ENCODE results near the gene CLIP1. TPM values are rescaled to one million over a fixed set of nuclear protein-coding genes. Genes with fewer than 3 reads are reported as not detected.

Gene CLIP1
- total and polyA plus RNA-seq, 9 donors: 16.2 to 71.5 (median 37.8) TPM

DNA sequence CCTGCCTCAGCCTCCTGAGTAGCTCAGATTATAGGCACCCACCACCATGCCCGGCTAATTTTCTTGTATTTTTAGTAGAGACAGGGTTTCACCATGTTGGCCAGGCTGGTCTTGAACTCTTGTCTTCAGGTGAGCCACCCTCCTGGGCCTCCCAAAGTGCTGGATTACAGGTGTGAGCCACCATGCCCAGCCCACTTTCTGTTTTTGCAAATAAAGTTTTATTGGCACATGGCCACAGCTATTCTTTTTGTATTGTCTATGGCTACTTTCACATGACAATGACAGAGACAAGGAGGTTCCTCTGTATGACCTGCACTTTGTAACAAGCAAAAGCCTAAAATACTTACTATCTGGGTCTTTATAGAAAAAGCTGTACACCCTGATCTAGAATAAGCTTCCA lies 176.9 kb downstream of the CLIP1 start:
- intact Hi-C loops (cut with DNase I): no loop called here
- no peak overlapping the region for H3K27ac ChIP-seq
- DNase-seq: no peak
- H3K4me3 ChIP-seq: no peak overlapping the region
- 93 to 98% (median 97%) methylated on average over 1 of the region's 1 CpG for WGBS, 3 donors
- no peaks in the 10 kb centered on the region for H3K9me3 ChIP-seq
- no peaks in the 10 kb centered on the region for H3K4me1 ChIP-seq (ENCODE audit: insufficient read depth)
- H3K27me3 ChIP-seq: no peaks in the 10 kb centered on the region
- TF ChIP-seq EP300 (IDR thresholded peaks at IDR 0.05) (no peak), POLR2A (IDR thresholded peaks at IDR 0.05) (no peak)
- TF ChIP-seq, protein P1, sequence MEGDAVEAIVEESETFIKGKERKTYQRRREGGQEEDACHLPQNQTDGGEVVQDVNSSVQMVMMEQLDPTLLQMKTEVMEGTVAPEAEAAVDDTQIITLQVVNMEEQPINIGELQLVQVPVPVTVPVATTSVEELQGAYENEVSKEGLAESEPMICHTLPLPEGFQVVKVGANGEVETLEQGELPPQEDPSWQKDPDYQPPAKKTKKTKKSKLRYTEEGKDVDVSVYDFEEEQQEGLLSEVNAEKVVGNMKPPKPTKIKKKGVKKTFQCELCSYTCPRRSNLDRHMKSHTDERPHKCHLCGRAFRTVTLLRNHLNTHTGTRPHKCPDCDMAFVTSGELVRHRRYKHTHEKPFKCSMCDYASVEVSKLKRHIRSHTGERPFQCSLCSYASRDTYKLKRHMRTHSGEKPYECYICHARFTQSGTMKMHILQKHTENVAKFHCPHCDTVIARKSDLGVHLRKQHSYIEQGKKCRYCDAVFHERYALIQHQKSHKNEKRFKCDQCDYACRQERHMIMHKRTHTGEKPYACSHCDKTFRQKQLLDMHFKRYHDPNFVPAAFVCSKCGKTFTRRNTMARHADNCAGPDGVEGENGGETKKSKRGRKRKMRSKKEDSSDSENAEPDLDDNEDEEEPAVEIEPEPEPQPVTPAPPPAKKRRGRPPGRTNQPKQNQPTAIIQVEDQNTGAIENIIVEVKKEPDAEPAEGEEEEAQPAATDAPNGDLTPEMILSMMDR (IDR thresholded peaks at IDR 0.05): no peak
- no peaks in the 10 kb centered on the region for H3K36me3 ChIP-seq

DNA sequence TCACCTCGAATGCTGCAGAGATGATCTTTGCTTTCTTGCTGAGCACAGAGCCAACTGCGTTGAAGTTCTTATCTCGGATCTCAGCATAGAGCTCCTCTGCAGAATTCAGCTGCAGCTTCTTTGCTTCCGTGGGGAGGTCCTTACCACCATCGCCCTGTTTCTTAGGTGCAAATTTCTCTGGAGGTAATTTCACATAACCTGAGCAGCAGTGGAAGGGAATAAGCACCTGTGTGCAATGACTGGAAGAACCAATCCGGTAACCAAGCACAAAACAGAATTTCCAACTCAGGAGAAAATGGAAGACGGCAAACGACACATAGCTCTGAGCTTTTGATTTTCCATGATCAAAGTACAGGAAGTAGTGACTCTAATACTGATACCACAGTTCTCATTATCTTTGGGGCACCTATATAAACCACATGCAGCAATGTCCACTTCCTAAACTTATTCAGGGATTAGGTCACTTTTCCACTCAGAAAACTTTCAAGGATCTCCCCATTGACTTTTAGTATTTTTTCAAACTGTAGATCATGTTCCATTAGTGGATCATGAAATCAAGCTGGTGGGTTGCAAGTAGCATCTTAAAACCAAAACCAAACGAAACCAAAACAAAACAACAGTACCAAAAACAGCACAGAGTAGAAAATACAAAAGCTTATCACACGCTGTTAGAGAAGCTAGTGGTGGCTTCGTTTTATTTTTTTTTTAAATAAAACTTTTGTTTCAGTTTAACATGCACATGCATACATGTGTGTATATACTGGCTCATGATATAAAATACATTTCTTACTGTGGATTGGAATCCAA lies 177.7 kb downstream of the CLIP1 start:
- no peaks in the 10 kb centered on the region for H3K27me3 ChIP-seq
- H3K4me3 ChIP-seq: no peak overlapping the region
- no peaks in the 10 kb centered on the region for H3K9me3 ChIP-seq
- no peak for TF ChIP-seq EP300 (IDR thresholded peaks at IDR 0.05)
- TF ChIP-seq POLR2A (IDR thresholded peaks at IDR 0.05): no peak
- TF ChIP-seq, protein P1 (IDR thresholded peaks at IDR 0.05): no peak
- no peaks in the 10 kb centered on the region for H3K4me1 ChIP-seq (ENCODE audit: insufficient read depth)
- H3K36me3 ChIP-seq: no peaks in the 10 kb centered on the region
- WGBS, 3 donors: 73 to 83% (median 76%) methylated on average over 11 of the region's 11 CpGs
- intact Hi-C loops (cut with DNase I): no loop called here
- DNase-seq: no peak
- H3K27ac ChIP-seq: no peak overlapping the region

DNA sequence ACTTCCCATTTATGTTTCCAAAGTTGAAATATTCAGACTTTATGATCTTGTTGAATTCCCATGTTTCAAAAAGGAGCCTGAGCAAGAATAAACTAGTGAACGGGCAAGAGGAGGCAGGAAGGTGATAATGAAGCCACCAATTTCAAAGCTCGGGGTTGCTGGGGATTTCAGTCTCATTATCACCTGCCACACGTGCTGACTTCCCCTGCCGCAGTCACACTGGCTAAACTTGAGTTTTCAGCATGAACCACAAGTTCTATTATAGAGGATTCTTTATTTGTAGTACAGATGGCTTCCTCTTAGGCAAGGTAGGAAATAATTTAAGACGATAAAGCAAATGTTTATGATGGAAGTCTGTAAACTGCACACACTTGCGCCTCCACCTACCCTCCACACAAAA lies 178.5 kb downstream of the CLIP1 start:
- WGBS, 3 donors: 84 to 88% (median 86%) methylated on average over 6 of the region's 6 CpGs
- Histone ChIP-seq H3K4me1 (ENCODE audit: insufficient read depth) (no peaks in the 10 kb centered on the region), H3K36me3 (no peaks in the 10 kb centered on the region), H3K4me3 (no peak overlapping the region), H3K27ac (no peak overlapping the region), H3K9me3 (no peaks in the 10 kb centered on the region), H3K27me3 (no peaks in the 10 kb centered on the region)
- intact Hi-C loops (cut with DNase I): no loop called here
- no peak for TF ChIP-seq EP300 (IDR thresholded peaks at IDR 0.05)
- TF ChIP-seq, protein P1 (IDR thresholded peaks at IDR 0.05): no peak
- no peak for TF ChIP-seq POLR2A (IDR thresholded peaks at IDR 0.05)
- DNase-seq: no peak

DNA sequence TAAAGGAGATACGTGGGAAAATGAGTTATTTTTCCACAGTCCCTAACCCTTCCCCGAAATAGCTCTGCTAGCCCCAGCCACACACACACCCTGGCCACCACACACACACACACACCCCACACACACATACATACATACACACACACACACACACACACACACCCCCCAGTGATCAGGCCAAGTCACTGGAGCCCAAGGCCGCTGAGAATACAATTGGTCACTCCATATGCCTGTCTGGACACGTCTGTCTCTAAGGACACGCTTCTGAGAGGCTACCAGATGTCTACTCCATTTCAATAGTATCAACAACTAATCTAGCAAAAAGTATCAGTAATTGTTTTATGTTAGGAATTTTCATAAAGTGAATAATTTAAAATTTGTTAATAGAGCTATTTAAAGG lies 183.6 kb downstream of the CLIP1 start:
- no peaks in the 10 kb centered on the region for H3K9me3 ChIP-seq
- H3K27ac ChIP-seq: no peak overlapping the region
- H3K36me3 ChIP-seq: no peaks in the 10 kb centered on the region
- no peaks in the 10 kb centered on the region for H3K4me1 ChIP-seq (ENCODE audit: insufficient read depth)
- DNase-seq: no peak
- intact Hi-C loops (cut with DNase I): no loop called here
- TF ChIP-seq EP300 (IDR thresholded peaks at IDR 0.05) (no peak), POLR2A (IDR thresholded peaks at IDR 0.05) (no peak)
- TF ChIP-seq, protein P1 (IDR thresholded peaks at IDR 0.05): no peak
- H3K27me3 ChIP-seq: no peaks in the 10 kb centered on the region
- 92 to 93% (median 93%) methylated on average over 5 of the region's 5 CpGs for WGBS, 3 donors
- no peak overlapping the region for H3K4me3 ChIP-seq

Measured in ovary (tissue), 9 donors.